T-helper 22 cell (primary cell): ENCODE data around the gene SCN7A.
"Not testable (repeated sequence)": the region's sequence is repeated elsewhere in the genome, so short reads cannot be mapped to it uniquely, and the experiment has no call there.

Source experiments
- DNase-seq: peaks from one replicate; pipeline ENCODE4 v3.0.0-alpha.2; 2020; ENCODE audit warnings: low read depth

Gene SCN7A

DNA sequence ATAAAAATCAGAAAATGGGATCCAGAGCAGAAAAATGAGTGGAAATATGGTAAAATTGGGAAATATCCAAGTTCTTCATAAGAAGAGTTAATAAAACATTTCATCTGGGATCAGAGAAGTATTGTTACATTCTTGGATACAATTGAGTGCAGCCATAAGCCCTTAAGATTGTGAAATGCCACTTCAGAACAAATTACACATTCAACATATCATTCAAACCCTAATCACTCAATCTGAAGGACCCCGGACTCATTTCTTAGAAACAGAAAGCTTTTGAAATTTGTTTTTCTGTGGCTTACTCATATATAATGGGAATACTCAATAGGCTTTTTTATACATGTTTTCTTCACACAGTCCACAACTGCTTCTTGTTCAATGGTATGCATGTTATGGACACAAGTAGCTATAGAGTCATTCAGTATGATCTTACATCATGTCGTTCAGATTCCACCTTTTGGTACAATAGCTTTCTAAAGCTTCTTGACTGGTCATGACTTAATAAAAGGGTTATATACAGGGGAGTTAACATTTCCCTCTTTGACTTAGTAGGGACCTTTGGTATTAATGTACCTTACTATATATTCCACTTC lies 39.9 kb downstream of the SCN7A start:
- DNase-seq, result no peak

DNA sequence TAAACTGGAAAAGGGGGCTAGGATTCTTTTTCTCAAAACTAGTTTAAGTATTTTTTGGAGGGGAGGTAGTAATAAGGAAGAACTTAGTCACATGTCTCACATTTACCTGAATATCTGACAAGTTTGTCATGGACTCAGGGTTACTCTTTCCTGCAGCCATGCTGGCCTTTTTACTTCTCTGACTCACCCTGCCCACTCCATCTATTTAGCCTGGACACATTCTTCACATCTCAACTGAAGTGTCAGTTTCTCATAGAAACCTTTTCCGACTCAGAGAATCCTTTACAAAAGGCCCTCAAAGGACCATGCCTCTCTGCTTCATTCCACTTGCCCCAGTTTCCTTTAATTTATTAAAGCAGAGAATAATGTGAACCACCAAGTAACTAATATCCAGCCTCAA lies 42.6 kb downstream of the SCN7A start:
- DNase-seq, result no peak

DNA sequence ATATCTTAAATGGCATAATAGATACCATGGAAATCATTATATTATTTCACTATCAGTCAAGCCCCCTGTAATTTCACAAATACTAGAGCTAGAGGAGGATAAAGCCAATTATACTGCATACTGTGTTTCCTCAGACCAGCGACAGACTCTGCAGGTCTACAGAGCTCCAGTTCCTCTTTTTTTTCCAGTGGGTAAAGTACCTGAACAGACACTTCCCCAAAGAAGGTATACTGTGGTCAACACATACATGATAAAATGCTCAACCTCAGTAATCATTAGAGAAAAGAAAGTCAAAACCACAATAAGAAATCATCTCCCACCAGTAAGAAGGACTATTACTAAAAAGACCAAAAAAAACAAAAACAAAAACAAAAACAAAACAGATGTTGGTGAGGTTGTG lies 44.6 kb downstream of the SCN7A start:
- no peak for DNase-seq

DNA sequence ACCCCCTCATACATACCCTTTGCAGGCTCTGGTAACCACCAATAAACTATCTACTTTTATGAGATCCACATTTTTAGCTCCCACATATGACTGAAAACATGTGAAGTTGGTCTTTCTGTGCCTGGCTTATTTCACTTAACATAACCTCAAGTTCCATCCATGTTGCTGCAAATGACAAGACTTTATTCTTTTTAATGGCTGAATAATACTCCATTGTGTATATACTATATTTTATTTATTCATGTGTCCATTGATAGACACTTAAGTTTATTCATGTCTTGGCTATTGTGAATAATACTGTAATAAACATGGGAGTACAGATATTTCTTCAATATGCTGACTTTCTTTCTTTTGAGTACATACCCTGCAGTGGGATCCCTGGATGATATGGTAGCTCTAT lies 45.9 kb downstream of the SCN7A start:
- DNase-seq, result no peak

DNA sequence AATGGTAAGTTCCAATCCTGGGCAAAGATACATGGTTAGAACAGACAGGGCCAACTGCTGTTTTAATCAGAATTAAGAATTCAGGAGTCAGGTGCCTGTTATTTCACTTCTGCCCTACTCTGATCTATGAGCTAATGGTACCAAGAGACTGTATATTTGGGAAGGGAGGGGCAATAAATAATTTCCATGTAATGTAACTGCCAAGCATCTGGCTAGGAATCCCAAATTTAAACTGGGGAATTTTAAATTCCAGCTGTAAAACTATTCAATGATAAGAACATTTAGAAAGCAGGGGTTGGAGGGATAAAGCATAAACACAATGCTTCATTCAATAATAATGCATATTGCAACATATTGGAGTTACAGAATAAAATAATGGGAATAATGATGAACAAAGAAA lies 49.7 kb downstream of the SCN7A start:
- DNase-seq, result no peak

DNA sequence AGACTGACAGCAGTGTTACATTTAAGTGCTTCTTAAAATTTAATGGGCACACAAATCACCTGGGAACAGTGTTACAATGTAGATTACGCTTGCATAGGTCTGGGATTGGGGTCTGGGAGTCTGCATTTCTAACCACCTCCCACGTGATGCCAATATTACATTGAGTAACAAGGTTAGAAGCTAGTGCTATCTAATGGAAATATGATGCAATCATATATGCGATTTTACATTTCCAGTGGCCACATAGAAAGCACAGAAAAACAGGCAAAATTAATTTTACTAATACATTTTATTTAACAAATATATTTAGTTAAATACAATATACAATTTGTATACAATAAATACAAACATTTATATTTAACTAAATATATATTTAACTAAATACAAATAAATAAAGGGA lies 53.7 kb downstream of the SCN7A start:
- no peak for DNase-seq

DNA sequence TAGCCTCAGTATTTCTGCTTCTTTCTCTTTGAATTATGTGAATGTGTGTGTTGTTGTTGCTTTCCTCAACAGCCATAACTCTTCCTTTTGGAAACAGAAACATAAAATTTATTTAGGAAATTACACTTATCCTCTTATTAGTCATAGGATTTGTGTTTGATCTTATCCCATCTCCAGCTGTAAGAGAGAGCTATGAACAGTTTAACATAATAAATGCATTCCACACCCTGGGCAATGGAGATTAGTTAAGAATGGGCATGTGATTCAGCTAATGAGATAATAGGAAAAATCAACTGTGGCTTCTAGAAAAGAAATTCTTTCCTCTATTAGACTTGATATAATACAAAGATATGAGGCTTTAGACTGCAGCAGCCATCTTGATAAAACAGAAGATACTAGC lies 55.0 kb downstream of the SCN7A start:
- DNase-seq, result no peak

DNA sequence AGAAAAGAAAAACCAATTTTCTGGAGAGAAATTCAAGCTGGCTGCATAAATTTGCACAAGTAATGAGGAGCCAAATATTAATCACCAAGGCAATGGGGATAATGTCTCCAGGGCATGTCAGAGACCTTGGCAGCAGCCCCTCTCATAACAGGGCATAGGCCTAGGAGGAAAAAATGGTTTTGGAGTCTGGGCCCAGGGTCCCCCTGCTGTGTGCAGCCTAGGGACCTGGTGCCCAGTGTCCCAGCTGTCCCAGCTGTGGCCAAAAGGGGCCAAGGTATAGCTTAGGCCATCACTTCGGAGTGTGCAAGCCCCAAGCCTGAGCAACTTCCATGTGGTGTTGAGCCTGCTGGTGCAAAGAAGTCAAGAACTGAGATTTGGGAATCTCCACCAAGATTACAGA lies 57.1 kb downstream of the SCN7A start:
- DNase-seq, result no peak

DNA sequence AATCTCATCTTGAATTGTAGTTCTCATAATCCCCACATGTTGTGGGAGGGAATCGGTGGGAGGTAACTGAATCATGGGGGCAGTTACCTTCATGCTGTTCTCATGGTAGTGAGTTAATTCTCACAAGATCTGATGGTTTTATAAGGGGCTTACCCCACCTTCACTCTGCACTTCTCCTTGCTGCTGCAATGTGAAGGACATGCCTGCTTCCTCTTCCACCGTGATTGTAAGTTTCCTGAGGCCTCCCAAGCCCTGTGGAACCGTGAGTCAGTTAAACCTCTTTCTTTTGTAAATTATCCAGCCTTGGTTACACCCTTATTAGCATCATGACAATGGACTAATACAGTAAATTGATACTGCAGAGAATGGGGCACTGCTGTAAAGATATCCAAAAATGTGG lies 57.9 kb downstream of the SCN7A start:
- no peak for DNase-seq

DNA sequence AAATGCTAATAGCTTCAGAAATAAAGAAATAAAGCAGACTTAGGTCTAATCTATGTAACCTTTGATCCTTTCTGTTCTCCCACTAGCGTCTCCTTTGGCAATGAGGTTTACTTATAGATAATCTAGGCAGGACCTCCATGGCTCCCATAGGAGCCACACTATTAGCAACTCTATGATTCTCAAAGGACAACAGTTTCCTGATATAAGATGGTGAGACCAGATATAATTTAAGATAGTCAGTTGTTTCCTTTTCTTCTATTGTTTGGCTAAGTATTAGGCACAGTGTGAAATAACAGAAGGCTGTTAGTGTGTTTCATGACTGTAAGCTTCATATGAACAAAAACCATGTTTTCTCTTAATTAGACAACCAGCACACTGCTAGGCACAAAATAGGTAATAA lies 59.6 kb downstream of the SCN7A start:
- DNase-seq, result no peak

DNA sequence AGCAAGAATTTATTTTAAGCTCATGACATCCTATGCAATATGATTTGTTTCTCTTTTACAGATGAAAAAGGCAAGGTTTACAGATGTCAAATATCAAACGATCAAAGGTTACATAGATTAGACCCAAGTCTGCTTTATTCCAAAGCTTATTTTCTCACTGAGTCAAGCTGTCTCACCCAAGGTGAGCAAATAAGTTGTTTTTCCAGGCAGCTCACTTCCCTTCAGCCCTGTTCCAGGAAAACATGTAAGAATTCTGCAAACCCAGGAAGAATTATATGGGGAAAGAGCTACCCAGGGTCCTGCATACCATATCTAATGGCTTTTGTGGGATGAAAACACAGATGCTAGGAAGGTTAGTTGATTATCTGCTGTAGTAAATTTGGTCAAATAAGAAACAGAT lies 60.6 kb downstream of the SCN7A start:
- no peak for DNase-seq

DNA sequence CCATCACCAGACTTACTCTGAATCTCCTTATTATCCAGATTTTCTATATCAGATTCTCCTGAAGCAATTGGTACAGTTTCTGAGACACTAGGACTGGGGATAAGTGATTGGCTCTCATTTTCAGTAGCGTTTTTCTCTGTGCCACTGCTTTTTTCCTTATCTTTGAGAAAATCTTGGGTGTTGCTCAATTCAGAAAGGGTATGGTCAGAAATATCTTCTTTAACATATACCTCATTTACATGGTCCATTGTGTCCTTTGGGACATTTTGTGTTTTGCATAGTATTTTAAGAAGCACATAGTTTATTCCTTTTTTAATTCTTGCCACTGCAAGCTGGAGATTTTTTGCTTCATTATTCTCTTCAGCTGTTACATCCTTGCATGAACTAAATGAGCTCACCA lies 61.7 kb downstream of the SCN7A start:
- no peak for DNase-seq

DNA sequence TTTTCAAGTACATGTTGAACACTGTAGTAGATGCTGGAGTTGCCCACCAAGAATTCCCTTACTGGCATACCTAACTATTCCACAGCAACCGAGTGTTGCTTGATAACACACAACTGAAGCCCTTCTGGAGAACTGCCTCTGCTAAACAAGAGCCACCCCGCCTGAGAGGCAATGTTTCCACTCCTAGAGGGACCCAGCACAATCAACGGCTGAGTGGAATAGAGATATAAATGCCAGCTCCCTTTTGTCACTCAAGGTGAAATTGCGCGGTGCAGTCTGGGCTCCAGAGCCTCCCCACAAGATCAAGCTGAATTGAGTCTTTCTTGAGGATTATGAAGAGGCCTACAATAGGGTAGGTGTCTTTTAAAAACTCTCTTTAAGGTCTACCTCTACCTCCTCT lies 69.2 kb downstream of the SCN7A start:
- no peak for DNase-seq

DNA sequence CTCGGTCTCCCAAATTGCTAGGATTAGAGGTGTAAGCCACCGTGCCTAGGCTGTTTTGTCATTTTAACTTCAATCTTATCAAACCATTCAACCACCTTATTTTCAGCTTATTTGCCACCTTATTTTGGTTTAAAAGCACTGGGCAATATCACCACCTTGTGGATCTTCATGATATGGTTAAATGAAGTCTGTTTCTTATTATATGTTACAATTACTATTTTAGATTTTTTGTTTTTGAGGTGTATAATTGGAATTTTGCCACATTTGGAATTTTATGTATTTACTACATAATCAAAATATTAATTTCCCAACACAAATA lies 74.5 kb downstream of the SCN7A start:
- DNase-seq, result no peak

DNA sequence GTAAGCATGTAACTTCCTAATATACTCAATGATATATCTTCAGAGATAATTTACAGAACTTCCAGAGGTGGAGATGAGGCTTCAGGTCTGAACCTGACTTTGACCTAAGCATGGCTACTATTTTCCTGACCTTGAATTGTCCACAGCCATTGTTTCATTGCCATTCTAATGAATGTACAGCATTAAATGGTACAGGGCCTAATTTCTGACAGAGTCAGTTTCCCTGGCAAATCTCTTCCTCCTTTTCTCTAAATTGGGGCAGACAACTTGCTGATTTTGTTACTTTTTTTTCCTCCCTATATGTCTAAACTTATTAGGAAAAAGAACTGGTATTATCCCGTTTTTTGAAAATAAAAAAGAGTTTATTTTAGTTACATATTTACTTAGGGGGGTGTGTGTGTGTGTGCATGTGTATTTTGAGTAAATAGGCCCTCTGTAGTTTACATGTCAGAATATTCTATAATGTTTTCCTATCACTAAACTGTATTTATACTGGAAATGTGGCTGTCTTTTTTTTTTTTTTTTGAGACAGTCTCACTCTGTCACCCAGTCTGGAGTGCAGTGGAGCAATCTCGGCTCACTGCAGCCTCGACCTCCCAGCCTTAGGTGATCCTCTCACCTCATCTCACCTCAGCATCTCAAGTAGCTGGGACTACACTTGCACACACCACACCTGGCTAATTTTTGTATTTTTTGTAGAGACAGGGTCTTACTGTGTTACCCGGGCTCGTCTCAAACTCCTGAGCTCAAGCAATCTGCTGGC lies 75.0 kb downstream of the SCN7A start:
- no peak for DNase-seq

DNA sequence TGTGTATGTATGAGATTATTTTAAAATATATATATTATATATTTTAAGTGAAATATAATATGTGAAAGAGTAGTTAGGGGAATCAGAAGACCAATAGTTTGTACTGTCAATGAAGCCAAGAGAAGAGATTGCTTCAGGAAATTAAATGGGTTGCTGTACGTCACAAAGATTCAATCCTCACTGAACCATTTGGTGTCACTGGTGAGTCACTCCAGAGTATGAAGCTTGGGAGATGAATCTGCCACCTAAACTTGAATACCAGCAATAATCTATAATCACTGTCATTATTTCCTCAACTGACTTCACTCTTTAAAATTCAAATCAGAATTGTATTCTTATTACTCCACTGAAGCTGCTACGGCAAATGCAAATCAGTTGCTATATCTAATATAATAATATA lies 76.4 kb downstream of the SCN7A start:
- DNase-seq, result no peak

DNA sequence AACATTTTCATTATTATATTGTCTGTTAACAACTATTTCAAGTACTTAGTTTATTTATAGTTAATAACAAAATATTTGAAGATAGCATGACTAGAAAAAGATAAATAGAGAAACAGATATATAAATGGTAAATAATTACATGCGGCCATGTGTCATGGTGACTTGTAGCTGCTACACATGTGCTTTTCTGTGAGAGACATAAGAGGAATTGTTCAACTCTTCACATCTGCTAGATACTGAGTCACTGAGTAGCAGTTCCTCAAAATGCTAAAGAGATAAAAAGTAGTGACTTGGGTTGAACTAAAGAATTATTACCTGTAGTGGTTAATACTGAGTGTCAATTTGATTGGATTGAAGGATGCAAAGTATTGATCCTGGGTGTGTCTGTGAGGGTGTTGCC lies 80.8 kb downstream of the SCN7A start:
- no peak for DNase-seq

DNA sequence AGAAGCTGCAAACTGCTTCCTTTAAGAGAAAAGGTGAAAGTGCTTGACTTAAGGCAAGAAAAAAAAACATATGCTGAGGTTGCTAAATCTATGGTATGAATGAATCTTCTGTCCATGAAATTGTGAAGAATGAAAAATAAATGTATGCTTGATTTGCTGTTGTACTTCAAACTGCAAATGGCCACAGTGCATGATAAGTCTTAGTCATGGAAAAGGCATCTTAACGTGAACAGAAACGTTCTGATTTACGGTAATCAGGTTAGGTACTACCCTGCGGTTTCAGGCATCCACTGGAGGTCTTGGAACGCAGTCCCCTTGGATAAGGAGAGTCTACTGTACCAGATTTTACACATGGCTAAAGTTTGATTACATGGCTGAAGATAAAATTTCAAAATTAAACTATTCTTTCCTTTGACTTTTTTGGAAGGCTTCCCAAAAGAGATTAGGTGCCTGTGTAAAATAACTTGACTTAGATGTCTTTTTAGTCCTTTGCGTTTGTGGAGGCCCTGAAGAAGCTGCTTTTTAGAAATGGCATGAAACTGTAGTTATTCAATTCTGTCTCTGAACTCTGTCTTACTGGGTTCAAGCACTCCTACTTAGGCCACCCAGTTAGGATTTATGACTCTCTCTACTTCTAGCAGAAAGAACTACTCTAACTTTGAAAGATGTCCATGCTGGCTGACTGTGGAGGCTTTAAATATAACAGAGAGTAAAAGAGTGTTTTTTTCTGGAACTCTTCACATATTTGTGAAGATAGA lies 82.4 kb downstream of the SCN7A start:
- DNase-seq, result no peak

DNA sequence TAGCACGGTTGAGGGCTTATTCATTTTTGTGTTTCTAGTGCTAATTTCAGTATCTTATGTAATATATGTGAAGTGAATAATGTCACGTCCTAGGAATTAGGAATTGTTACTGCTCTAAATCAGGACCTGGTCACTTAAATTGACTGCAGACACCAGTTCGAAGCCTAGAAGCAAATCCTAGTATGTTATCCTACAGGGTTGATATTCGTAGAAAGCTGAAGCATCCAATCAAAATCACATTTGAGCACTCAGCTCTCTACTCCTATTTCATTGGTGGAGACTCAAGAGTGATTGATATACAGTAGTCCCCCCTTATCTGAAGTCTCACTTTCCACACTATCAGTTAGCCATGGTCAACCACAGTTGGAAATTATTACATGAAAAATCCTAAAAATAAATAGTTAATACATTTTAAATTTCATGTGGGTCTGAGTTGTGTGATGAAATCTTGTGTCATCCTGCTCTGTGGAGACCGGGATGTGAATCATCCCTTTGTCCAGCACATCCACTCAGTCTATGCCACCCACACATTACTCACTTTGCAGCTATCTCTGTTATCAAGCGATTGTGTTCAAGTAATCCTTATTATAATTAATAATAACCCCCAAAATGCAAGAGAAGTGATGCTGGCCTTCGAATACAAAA lies 83.1 kb downstream of the SCN7A start:
- no peak for DNase-seq

DNA sequence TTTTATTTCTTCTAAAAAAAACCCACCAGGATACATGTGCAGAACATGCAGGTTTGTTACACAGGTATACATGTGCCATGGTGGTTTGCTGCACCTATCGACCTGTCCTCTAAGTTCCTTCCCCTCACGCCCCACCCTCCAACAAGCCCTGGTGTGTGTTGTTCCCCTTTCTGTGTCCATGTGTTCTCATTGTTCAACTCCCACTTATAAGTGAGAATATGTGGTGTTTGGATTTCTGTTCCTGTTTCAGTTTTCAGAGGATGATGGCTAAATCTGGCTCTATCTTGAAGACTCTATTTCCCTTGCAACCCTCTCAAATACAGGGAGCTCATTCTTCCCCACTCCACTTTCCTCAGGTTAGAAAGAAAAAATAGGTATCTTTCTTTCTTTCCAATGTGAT lies 86.3 kb downstream of the SCN7A start:
- DNase-seq, result not testable (repeated sequence)

DNA sequence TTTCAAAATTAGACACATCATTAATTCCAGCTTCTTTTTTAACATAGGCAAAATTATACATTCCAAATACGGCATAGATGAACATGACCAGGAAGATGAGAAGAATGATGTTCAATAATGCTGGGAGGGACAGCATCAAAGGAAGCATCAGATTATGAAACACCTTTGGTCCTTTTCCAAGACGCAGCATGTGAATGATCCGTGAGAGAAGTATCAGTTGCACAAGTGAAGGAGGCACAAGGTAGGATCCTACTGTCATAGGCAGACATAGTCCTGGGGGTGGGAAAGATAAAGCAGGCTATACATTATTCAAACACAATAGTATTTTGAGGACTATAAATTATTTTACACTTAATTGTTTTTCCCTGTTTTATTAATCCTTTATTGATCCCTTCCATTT lies 87.7 kb downstream of the SCN7A start:
- DNase-seq, result no peak

DNA sequence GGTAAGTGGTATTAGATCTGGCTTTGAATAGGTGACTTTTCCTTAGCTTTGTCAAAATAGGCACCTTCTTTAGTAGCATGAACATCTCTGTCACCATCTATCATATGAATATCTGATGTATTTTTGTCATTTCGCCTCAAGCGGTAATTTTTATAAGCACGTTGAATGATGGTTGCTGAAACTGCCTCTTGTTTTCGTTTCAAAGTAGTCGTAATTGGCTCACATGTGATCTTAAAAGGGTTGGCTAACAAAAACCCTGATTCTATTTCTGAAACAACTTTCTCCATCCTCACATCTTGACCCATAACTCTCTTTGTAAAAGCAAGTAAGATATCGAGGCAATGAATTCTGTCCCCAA lies 88.5 kb downstream of the SCN7A start:
- no peak for DNase-seq

DNA sequence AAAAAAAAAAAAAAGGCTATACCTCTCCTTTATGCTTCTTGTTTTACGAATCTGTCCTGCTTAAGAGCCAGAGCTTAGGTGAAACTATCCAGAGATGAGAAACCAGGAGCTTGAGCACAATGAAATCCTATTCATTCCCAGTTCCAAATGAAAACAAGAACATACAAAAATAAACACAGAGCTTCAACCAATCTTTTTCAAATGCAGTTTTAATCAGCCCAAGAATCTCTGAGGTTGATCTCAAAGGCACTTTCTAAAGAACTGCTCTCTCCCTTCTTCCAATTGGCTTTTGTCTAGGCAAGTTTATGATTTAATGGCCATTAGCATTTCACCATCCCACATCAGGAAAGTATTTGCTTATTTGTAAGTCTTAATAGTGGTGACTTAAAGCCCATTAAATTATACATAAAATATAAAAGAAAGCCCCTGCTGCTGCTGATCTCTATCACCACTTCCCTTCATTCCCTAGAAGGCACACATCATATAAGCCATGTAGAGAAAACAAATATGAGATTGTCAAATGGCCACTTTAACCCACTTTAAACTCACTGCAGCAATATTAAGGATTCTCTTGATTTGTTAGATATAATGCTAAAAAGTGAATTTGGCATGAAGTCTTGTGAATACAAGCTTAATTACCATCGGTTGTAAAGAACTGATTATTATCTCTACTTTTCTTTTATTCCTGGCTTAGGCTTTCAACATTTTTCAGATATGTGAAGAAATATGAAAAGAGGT lies 89.0 kb downstream of the SCN7A start:
- no peak for DNase-seq
